Inflammatory macrophage treated with lipopolysaccharide for 4 hours (primary cell): ENCODE data around the gene RBM18.

ENCODE experiments used
- DNase-seq: peaks from one replicate; pipeline ENCODE4 v3.0.0-alpha.2; 2020

Gene RBM18

GRCh38 chr9:122201641-122202040 lies 63.0 kb downstream of the RBM18 start:
- no peak for DNase-seq

- DNase-seq = no peak
Measured at GRCh38 chr9:122200960-122201595, 63.6 kb downstream of the RBM18 start.

GRCh38 chr9:122197882-122198281 lies 66.8 kb downstream of the RBM18 start:
- DNase-seq = no peak

- DNase-seq = no peak
Measured at GRCh38 chr9:122197426-122197825, 67.2 kb downstream of the RBM18 start.

GRCh38 chr9:122195875-122196274 lies 68.8 kb downstream of the RBM18 start:
- DNase-seq = no peak

GRCh38 chr9:122193651-122194050 lies 71.0 kb downstream of the RBM18 start:
- DNase-seq = no peak

- no peak for DNase-seq
Measured at GRCh38 chr9:122192914-122193525, 71.6 kb downstream of the RBM18 start.

- DNase-seq = no peak
Measured at GRCh38 chr9:122192261-122192875, 72.3 kb downstream of the RBM18 start.

- DNase-seq = no peak
Measured at GRCh38 chr9:122191584-122191983, 73.1 kb downstream of the RBM18 start.

GRCh38 chr9:122190597-122191381 lies 73.9 kb downstream of the RBM18 start:
- no peak for DNase-seq

GRCh38 chr9:122188369-122188768 lies 76.3 kb downstream of the RBM18 start:
- DNase-seq = no peak
